Activated B cell treated with CpG ODN at 0.5 μM for 24 hours (primary cell): ENCODE measurements around the gene BEGAIN. TPM values are rescaled to one million over a fixed set of nuclear protein-coding genes. Genes with fewer than 3 reads are reported as not detected.

ENCODE experiments used
- ATAC-seq: fragments of 200-7000 bp; cut with Tn5 transposase; one replicate; pipeline ENCODE4 v1.10.0; 2021; ENCODE audit warnings: low read depth, mild to moderate bottlenecking, moderate library complexity
- CTCF ChIA-PET: fragments of 350-600 bp; sonication (Branson Sonifier 250); formaldehyde crosslinking; loops from one replicate; lab custom pipeline; 2021; ENCODE audit warnings: antibody characterized with exemption; lab: Charles Lee
- POLR2A ChIA-PET: fragments of 350-600 bp; sonication (Branson Sonifier 250); formaldehyde crosslinking; loops from one replicate; lab custom pipeline; 2021; ENCODE audit warnings: antibody characterized with exemption; lab: Charles Lee
- DNase-seq: peaks from one replicate; pipeline ENCODE4 v3.0.0; 2022
- H3K27ac Mint-ChIP-seq: one replicate; pipeline ENCODE4 v1.8.0; 2020; ENCODE audit warnings: mixed read lengths
- H3K27me3 Mint-ChIP-seq: one replicate; pipeline ENCODE4 v1.8.0; 2021; ENCODE audit warnings: mixed read lengths
- H3K36me3 Mint-ChIP-seq: one replicate; pipeline ENCODE4 v1.8.0; 2021; ENCODE audit warnings: low read depth, mixed read lengths
- H3K4me1 Mint-ChIP-seq: one replicate; pipeline ENCODE4 v1.8.0; 2021; ENCODE audit warnings: mixed read lengths
- H3K4me3 Mint-ChIP-seq: one replicate; pipeline ENCODE4 v1.8.0; 2020; ENCODE audit warnings: mild to moderate bottlenecking, mixed read lengths
- H3K9me3 Mint-ChIP-seq: one replicate; pipeline ENCODE4 v1.8.0; 2020; ENCODE audit warnings: mixed read lengths
- CTCF ChIP-seq: fragments of 200-600 bp; IDR thresholded peaks from one replicate; pipeline ENCODE4 v1.8.0; 2022; ENCODE audit warnings: antibody characterized with exemption, mild to moderate bottlenecking
- intact Hi-C: fragments of 100-400 bp; cut with micrococcal nuclease; formaldehyde crosslinking; loops from one replicate; pipeline ENCODE4 v1.15.1; 2024
- total RNA-seq: library from RNA; stranded (reverse); gene quantifications from 2 replicates; pipeline ENCODE4 v1.2.3, GENCODE V29; 2022

BEGAIN gene
- total RNA-seq, 1 donor from 2014 or later = not detected

DNA sequence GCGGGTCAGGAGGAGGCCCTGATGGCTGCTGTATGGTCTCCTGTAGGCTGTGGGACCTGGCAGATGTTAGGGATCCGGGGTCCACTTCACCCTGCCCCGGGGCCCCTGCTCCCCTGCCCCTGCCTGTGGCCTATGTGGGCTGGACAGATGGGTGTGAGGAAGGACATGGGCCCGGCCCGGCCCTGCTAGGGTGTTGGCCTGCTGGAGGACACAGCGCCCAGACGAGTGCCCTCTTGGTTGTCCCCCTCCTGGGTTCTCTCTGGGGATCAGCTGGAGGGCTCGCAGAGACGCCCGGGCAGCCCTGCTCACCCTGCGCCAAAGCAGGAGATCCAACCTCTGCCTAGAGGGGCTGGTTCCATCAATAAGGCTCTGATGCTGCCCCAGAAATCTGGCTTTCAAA lies 36.2 kb downstream of the BEGAIN start:
- Mint-ChIP-seq H3K27me3 (peaks cover 12% of the 10 kb centered on the region), H3K27ac (no peak overlapping the region), H3K9me3 (no peaks in the 10 kb centered on the region), H3K36me3 (no peaks in the 10 kb centered on the region), H3K4me1 (peaks cover 5% of the 10 kb centered on the region), H3K4me3 (no peak overlapping the region)
- ATAC-seq (no peak), DNase-seq (no peak)
- CTCF ChIA-PET = no interaction called here
- no peak for TF ChIP-seq CTCF
- POLR2A ChIA-PET = no interaction called here
- intact Hi-C loops = no loop called here

DNA sequence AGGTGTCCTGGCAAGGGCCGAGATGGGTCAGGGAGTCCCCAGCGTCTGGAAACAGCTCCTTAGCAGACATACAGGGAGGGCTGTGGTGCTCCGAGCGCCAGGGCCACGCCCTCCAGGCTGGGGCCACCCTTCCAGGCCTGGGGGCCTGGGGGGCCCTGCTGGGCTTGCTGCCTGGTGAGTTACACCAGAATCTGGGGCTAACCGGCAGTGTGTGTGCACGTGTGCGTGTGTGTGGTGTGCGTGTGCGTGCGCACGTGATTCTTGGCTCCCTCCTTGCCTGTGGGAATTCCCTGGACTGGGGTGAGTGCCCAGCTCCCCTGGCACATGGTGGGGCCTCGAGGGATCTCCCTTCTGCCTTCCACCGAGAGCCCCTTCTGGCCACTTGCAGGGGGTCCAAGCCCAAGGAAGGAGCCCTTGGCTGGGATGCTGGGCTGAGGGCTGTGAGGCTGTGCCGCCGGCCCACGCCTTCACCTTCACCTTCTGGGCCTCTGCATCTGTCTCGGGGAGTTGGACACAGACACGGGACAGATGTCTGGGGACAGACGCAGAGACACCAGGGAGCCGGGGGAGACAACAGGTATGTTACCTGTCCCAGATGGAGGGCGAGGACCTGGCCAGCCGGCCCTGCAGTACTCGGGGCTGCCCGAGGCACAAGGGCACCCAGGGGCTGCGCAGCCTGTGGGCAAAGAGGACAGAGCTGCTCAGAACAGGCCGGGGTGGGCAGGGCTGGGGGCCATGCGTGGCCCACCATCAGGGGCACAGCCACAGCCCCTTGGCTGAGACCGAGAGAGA lies 37.2 kb downstream of the BEGAIN start:
- H3K4me3 Mint-ChIP-seq = no peak overlapping the region
- ChIA-PET POLR2A (no interaction called here), CTCF (no interaction called here)
- no peak overlapping the region for H3K27ac Mint-ChIP-seq
- H3K36me3 Mint-ChIP-seq = no peaks in the 10 kb centered on the region
- peaks cover 10% of the 10 kb centered on the region for H3K4me1 Mint-ChIP-seq
- intact Hi-C loops = no loop called here
- TF ChIP-seq CTCF = no peak
- no peaks in the 10 kb centered on the region for H3K9me3 Mint-ChIP-seq
- ATAC-seq = no peak
- peaks cover 12% of the 10 kb centered on the region for H3K27me3 Mint-ChIP-seq
- no peak for DNase-seq

- no peak for TF ChIP-seq CTCF
- DNase-seq (no peak), ATAC-seq (no peak)
- POLR2A ChIA-PET = no interaction called here
- Mint-ChIP-seq H3K4me1 (peaks cover 10% of the 10 kb centered on the region), H3K27ac (no peak overlapping the region), H3K27me3 (peaks cover 12% of the 10 kb centered on the region), H3K36me3 (no peaks in the 10 kb centered on the region), H3K4me3 (no peak overlapping the region), H3K9me3 (no peaks in the 10 kb centered on the region)
- intact Hi-C loops = no loop called here
- CTCF ChIA-PET = no interaction called here
These were observed 38.3 kb downstream of the BEGAIN start for GRCh38 chr14:100548939-100549338.

DNA sequence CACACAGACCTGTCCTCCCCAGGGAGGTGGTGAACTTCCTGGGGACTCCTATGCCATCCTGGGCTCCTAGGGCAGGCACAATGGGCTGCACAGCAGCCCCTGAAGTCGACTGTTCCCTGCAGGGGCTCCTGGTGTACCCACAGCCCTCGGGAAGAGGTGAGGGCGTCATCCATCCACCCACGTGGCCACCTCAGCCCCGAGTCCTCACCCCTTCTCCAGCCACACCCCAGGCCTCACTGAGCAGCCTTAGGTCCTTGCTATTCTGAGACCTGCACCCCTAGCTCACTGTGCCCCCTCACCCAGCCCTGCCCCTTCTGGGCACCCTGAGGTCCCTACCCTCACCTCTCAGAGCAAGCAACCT lies 38.9 kb downstream of the BEGAIN start:
- DNase-seq = no peak
- no peak for ATAC-seq
- H3K9me3 Mint-ChIP-seq = no peaks in the 10 kb centered on the region
- H3K4me1 Mint-ChIP-seq = peaks cover 10% of the 10 kb centered on the region
- H3K27me3 Mint-ChIP-seq = peaks cover 12% of the 10 kb centered on the region
- no peak overlapping the region for H3K27ac Mint-ChIP-seq
- ChIA-PET CTCF (no interaction called here), POLR2A (no interaction called here)
- intact Hi-C loops = no loop called here
- H3K4me3 Mint-ChIP-seq = no peak overlapping the region
- no peaks in the 10 kb centered on the region for H3K36me3 Mint-ChIP-seq
- no peak for TF ChIP-seq CTCF

- Mint-ChIP-seq H3K27ac (no peak overlapping the region), H3K9me3 (no peaks in the 10 kb centered on the region), H3K36me3 (no peaks in the 10 kb centered on the region), H3K27me3 (peaks cover 12% of the 10 kb centered on the region), H3K4me1 (peaks cover 10% of the 10 kb centered on the region), H3K4me3 (no peak overlapping the region)
- intact Hi-C loops = no loop called here
- TF ChIP-seq CTCF = no peak
- ChIA-PET CTCF (no interaction called here), POLR2A (no interaction called here)
- no peak for ATAC-seq
- DNase-seq = no peak
These were observed 39.5 kb downstream of the BEGAIN start for GRCh38 chr14:100547633-100548294.
